DMS53 (cell line): Measurements from ENCODE around the gene TXNRD1.
A peak's percentile ranks its signal among the peaks of the same experiment; 100 is the strongest.
"Not testable (repeated sequence)": the region's sequence is repeated elsewhere in the genome, so short reads cannot be mapped to it uniquely, and the experiment has no call there.

Experiments used
- DNase-seq: peaks from one replicate; lab custom pipeline; 2025; lab: John Stamatoyannopoulos, UW

The TXNRD1 gene

DNA sequence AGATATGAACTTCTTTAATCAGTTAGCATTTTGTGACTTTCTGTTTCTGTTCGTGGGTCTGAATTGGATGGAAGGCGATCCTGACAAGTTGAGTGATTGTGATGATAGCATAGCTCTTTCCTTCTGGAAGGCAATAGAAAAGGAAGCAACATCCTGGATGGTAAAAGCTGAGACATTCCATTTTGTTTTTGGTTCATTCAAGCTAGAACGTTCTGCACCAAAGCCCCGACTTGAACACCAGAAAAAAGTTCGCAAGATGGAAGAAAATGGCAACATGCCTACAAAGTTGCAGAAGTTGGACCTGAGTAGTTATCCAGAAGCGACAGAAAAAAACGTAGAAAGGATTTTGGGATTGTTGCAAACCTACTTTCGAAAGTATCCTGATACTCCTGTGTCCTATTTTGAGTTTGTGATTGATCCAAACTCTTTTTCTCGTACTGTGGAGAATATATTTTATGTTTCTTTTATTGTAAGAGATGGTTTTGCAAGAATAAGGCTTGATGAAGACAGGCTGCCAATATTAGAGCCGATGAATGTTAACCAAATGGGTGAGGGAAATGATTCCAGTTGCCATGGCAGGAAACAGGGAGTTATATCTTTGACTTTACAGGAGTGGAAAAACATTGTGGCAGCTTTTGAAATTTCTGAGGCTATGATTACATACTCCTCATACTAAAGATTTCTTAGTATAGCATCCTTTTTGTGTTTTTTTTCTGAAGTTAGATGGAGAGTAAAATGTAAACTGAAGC lies 88.9 kb downstream of the TXNRD1 start:
- DNase-seq, result no peak

DNA sequence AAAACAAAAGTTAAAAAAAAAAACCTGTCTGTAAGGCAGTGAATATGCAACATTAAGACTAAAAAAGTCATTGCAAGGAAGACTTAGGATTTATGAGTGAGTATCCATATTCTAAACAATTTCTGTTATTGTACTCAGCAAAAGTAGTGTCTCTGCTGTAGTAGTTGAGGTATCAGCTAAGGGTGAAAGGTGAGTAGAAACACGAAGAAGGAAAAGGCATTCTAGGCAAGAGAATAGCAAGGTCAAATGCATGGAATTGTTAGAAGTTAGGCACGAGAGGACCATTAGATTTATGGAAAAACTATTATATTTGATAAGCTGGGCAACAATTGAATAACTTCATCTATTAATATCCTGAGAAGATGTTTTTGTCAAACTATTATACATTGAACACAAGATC lies 89.8 kb downstream of the TXNRD1 start:
- DNase-seq, result no peak

DNA sequence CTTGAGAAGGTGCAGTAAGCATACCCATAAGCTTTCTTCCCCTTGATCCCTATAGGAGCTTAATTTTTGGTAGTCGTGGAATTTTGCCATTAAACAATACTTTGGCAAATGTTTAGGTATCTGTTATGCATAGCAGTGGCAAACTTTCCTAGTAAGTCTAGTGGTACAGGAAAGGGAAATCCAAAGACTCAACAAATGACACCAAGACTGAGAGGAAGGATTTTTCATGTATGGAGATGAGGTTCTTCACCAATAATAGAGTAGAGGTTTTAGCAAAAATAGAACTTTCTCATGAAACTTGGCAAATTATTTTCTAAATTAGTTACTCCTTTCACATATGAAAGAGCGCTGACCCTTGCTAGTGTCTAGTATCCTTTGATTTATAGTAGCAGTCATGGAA lies 90.8 kb downstream of the TXNRD1 start:
- DNase-seq, result no peak

- no peak for DNase-seq
Observed at GRCh38 chr12:104306943-104307654, 91.5 kb downstream of the TXNRD1 start.

DNA sequence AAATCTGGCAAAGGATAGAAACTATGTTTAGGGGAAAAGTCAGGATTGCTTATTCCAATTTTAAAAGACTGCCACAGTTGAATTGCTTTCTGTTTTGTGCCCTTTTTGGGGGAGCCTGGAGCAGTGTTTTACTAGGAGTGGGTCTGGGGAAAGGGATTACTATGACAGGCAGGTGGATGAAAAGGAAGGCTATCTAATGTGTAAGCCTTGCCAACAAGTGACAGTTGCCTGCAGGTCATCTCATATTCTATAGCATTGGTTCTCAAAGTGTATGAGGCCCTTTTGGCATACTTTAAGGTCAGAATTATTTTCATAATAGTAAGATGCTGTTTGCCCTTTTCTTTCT lies 92.0 kb downstream of the TXNRD1 start:
- DNase-seq, result no peak

GRCh38 chr12:104309446-104309993 lies 93.9 kb downstream of the TXNRD1 start:
- no peak for DNase-seq

DNA sequence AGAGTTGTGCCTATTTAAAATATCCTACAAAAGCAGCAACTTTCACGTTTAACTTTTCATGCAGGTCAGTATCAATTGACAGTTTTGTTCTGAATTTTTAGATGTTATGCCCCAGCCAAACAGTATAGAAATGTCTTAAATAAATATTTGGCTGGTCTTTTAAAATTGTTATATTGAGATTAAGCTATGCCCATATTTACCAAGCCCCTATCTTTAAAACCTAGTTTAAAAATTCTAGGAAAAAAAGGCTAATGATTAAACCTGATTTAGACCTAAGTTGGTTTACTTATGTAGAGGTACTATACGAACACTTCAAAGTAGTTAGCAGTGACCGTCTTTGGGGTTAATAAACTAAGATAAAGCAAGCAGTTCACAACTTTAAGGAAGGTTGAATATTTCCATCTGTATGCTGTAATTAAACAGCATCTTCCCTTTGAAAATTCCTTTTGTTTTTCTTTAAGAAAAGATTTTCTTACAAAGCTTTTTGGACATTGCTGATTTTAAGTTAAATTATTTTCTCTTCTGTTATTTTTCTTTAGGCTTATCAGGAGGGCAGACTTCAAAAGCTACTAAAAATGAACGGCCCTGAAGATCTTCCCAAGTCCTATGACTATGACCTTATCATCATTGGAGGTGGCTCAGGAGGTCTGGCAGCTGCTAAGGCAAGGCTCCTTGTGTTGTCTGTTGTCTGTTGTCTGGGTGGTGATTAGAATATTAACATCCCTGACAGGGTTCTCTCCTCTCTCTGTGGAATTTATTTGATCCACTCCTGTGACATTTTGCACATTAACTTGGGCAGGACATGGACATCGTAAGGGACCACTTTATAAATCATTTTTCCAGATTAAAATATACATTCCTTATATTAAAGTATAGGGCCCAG lies 95.4 kb downstream of the TXNRD1 start:
- DNase-seq, result no peak

DNA sequence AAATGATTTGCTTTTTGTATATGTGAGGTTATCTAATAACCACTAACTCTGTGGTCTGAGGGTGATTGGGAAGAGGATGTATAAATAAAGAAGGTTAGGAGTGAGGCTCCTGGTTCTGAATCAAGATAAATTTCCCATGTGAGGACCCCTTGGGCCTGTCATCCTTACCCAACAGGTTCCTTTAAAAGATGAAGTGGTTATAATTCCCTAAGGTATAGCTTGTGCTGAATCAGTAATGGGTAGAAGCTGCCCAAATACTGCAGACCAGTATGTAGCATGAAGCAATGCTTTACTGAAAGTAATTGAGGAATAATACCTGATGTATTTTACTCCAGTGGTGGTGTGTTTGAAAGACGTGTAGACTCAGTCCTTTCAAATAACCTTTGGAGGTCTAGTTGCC lies 96.6 kb downstream of the TXNRD1 start:
- no peak for DNase-seq

DNA sequence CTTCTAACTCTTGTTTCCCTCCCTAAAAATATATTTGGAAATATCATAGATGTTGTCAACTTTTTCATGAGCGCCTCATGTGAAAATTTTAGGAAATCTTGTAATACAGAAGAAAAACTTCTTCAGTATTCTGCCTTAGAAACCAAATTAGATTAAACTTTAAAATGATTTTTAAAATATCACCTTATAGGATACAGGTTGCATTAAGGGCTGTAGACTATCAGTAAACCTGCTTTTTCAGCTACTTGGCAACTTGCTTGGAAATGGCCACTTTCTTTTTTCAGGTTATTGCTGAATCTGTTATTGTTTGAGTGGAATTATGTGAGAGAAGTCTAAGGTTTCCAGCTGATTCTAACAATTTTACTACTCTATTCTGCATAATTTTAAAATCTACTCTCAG lies 97.1 kb downstream of the TXNRD1 start:
- no peak for DNase-seq

GRCh38 chr12:104313568-104314241 lies 98.1 kb downstream of the TXNRD1 start:
- DNase-seq, result no peak

DNA sequence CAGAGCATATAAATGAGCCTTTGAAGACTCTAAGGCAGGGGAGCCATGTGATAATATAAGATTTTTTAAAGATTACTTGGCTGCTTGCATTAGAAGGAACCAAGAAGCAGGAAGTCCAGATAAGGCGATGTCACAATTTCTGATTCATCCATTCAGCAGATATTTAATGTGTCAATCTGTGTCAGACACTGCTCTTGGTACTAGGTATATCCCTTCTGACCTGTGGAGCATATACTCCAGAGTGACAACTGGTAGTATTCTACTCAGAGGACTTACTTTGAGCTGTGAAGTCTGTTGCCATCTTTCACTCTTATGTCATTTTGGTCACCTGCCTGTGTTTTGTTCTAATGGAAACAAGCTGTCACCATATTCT lies 98.6 kb downstream of the TXNRD1 start:
- DNase-seq, result peak; percentile 25

DNA sequence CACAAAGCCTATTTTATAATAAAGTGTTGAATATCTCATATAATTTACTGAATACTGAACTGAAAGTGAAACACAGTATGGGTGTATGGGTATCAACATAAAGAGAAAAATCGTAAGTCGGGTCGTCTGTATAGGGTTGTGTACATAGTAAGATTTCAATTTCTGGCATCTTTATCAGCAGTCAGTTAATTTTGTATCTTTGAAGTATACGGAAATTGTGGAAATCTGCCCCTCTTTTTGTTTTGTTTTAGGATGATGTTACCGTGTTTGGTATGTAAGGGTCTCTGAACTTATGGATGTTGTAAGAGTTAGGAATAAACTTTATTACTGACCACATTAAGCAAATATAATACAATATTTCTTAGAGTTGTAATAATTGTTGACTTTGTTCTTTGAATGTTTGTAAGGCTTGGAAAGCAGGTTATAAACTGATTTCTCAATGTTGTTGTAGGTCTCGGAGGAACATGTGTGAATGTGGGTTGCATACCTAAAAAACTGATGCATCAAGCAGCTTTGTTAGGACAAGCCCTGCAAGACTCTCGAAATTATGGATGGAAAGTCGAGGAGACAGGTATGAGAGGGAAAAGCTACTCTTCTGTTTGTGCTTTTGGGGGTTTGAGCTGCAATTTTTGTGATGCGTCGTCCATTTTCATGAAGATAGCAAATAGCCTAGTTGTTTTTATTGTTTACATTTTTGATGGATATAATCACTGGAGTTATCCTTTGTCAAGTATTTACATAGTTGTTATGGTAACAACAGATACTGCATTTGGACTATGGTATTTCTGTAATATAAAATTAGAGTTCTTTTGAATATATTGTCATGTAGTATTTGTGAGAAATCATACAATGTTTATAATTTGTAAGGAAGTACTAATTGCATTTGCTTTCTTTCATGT lies 100.0 kb downstream of the TXNRD1 start:
- no peak for DNase-seq

- DNase-seq, result no peak
Observed at GRCh38 chr12:104316936-104317335, 101.4 kb downstream of the TXNRD1 start.

DNA sequence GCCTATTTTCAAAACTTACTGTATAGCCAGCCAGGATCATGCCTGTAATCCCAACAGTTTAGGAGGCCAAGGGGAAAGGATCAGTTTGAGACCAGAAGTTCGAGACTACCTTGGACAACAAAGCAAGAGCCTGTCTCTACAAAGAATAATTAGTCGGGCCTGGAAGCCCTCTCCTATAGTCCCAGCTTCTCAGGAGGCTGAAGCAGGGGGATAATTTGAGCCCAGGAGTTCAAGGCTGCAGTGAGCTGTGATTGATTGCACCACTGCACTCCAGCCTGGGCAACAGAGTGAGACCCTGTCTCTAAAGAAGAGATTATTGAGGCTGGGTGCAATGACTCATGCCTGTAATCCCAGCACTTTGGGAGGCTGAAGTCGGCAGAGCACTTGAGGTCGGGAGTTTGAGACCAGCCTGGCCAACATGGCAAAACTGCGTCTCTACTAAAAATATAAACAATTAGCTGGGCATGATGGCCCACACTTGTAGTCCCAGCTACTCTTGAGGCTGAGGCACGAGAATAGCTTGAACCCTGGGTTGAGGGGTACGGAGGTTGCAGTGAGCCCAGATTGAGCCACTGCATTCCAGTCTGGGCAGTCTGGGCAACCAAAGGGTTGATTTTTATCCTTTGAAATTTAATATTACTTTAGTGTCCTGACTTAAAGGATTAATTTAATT lies 102.1 kb downstream of the TXNRD1 start:
- DNase-seq, result no peak

- no peak for DNase-seq
Observed at GRCh38 chr12:104319028-104319427, 103.4 kb downstream of the TXNRD1 start.

GRCh38 chr12:104319918-104320626 lies 104.5 kb downstream of the TXNRD1 start:
- DNase-seq, result no peak

- DNase-seq, result no peak
Observed at GRCh38 chr12:104320627-104321024, 105.0 kb downstream of the TXNRD1 start.

- no peak for DNase-seq
Observed at GRCh38 chr12:104321949-104322348, 106.4 kb downstream of the TXNRD1 start.

GRCh38 chr12:104322533-104322932 lies 107.0 kb downstream of the TXNRD1 start:
- DNase-seq, result not testable (repeated sequence)

DNA sequence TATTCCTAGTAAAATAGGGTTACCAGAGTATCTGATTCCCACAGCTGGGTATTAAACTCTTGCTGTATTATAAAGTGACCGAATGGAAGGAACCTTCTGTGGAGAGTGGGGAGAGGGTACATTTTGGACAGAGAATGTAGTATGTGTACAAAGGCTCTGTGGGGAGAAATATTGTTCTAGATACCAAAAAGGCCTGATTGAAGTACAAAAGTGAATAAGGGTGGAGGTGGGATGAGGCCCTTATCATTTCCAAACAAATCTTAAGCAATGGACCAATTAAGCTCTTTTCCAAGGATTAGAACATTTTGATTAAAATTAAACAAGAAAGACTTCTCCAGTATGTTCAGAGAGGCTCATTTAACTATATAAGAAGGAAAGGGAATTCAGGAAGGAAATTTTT lies 108.3 kb downstream of the TXNRD1 start:
- no peak for DNase-seq
